ENCODE results near the gene MYO3B. TPM values are rescaled to one million over a fixed set of nuclear protein-coding genes. Genes with fewer than 3 reads are reported as not detected.

Gene MYO3B
- total RNA-seq, 2 experiments from 2014 or later, result 0.04 to 0.05 TPM

DNA sequence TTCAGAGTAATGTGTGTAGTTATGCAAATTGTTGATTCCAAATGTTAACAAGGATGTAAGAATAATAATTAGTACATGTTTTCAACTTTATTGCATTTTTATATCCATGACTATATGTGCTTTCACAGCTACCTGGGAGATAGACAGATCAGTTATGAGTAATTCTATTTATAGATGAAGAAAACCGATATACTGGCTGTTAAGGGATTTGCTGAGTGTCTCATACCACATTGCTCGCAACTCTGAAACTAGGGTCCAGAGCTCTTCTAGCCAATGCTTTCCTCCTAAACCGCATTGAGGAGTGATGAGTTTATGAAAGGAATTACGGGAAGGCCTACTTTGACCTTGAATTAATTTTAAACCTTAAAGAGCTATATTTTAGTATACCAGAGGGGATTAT is 202.3 kb downstream of the MYO3B start:
- CTCF ChIA-PET, result interaction anchor here (1.6 to 2.2 kb wide), 2 partner anchors 10 to 11 kb away, joined by 6 read pairs; no protein-coding TSS in a partner anchor
- no peak for DNase-seq
- Mint-ChIP-seq H3K4me1 (peaks cover 2% of the 10 kb centered on the region), H3K36me3 (ENCODE audit: low read depth) (no peaks in the 10 kb centered on the region), H3K9me3 (no peaks in the 10 kb centered on the region), H3K27ac (no peak overlapping the region), H3K4me3 (no peak overlapping the region), H3K27me3 (peaks cover 21% of the 10 kb centered on the region)
- POLR2A ChIA-PET, result no interaction called here

GRCh38 chr2:170381678-170382077 is 203.7 kb downstream of the MYO3B start:
- H3K4me1 Mint-ChIP-seq, result no peaks in the 10 kb centered on the region
- H3K9me3 Mint-ChIP-seq, result no peaks in the 10 kb centered on the region
- H3K4me3 Mint-ChIP-seq, result no peak overlapping the region
- POLR2A ChIA-PET, result no interaction called here
- DNase-seq, result no peak
- CTCF ChIA-PET, result no interaction called here
- no peak overlapping the region for H3K27ac Mint-ChIP-seq
- H3K36me3 Mint-ChIP-seq (ENCODE audit: low read depth), result no peaks in the 10 kb centered on the region
- peaks cover 26% of the 10 kb centered on the region for H3K27me3 Mint-ChIP-seq

- H3K27ac Mint-ChIP-seq, result no peak overlapping the region
Observed at GRCh38 chr2:170386554-170386953, 208.6 kb downstream of the MYO3B start.

GRCh38 chr2:170391018-170391417 is 213.1 kb downstream of the MYO3B start:
- H3K27ac Mint-ChIP-seq, result no peak overlapping the region
- no peak for DNase-seq
- H3K36me3 Mint-ChIP-seq (ENCODE audit: low read depth), result no peaks in the 10 kb centered on the region
- ChIA-PET POLR2A (no interaction called here), CTCF (interaction anchor here (1.6 to 1.9 kb wide), 2 partner anchors 9 to 11 kb away, joined by 4 to 6 read pairs; no protein-coding TSS in a partner anchor)
- H3K27me3 Mint-ChIP-seq, result peaks cover 28% of the 10 kb centered on the region
- no peaks in the 10 kb centered on the region for H3K9me3 Mint-ChIP-seq
- H3K4me1 Mint-ChIP-seq, result no peaks in the 10 kb centered on the region
- no peak overlapping the region for H3K4me3 Mint-ChIP-seq

More at GRCh38 chr2:170386554-170386953, 208.6 kb downstream of the MYO3B start:
- ChIA-PET POLR2A (no interaction called here), CTCF (no interaction called here)
- no peak for DNase-seq
- Mint-ChIP-seq H3K27me3 (peaks cover 26% of the 10 kb centered on the region), H3K9me3 (no peaks in the 10 kb centered on the region), H3K4me3 (no peak overlapping the region), H3K36me3 (ENCODE audit: low read depth) (no peaks in the 10 kb centered on the region), H3K4me1 (no peaks in the 10 kb centered on the region)

DNA sequence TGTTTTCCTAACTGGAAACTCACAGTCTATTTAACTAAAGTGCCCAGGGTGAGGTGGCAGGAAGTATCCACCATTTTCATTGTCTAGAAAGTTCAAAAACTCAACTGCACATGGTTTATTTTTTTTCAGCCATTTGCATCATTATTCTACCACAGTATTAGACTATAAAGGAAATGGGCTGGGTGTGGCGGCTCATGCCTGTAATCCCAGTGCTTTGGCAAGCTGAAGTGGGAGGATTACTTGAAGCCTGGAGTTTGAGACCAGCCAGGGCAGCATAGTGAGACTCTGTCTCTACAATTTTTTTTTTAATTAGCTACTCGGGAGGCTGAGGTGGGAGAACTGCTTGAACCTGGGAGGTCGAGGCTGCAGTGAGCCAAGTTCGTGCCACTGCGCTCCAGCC is 213.8 kb downstream of the MYO3B start:
- Mint-ChIP-seq H3K9me3 (no peaks in the 10 kb centered on the region), H3K27me3 (peaks cover 28% of the 10 kb centered on the region), H3K4me1 (peaks cover 2% of the 10 kb centered on the region), H3K4me3 (no peak overlapping the region), H3K36me3 (ENCODE audit: low read depth) (no peaks in the 10 kb centered on the region), H3K27ac (no peak overlapping the region)
- DNase-seq, result no peak
- CTCF ChIA-PET, result interaction anchor here (1.6 kb wide), 1 partner anchor 12 kb away, joined by 6 read pairs; no protein-coding TSS in a partner anchor
- POLR2A ChIA-PET, result no interaction called here

- no peak for DNase-seq
- Mint-ChIP-seq H3K27ac (no peak overlapping the region), H3K4me1 (peaks cover 2% of the 10 kb centered on the region), H3K36me3 (ENCODE audit: low read depth) (no peaks in the 10 kb centered on the region), H3K4me3 (no peak overlapping the region), H3K9me3 (no peaks in the 10 kb centered on the region), H3K27me3 (peaks cover 26% of the 10 kb centered on the region)
- CTCF ChIA-PET, result no interaction called here
- POLR2A ChIA-PET, result no interaction called here
Observed at GRCh38 chr2:170393861-170394498, 216.0 kb downstream of the MYO3B start.

DNA sequence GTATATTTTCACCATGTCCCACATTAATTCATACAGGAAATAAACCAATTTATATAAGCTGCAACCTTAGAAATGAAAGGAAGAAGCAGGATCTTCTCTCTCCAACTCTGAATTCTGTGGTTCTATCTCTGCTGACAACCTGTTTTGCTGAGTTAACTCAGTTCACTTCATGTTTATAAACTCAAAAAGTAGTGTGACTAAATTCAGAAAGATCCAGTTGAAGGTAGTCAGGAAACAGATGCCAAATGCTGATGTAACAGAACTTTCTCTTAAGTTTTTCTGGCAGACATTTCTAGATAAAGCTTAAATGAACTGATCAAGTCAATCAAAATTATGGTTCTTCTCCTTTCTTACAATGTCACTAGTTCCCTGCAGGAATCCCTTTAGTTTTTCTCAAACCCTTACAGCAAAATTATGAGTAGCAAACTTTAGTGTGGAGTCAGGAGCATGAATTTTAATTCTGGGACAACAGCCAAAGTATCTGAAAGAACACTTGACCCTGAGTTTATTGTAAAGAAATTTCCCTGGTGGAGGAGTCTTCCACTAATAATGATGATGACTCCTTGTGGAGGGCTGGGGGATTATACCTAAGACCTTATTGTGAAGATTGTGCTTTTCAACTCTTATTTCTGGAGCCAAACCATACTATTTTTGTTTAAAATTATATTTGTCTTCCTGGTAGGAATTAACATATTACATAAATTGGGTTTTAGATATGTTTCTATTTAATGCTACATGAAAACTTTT is 216.9 kb downstream of the MYO3B start:
- H3K4me3 Mint-ChIP-seq, result no peak overlapping the region
- CTCF ChIA-PET, result no interaction called here
- no peak for DNase-seq
- H3K9me3 Mint-ChIP-seq, result no peaks in the 10 kb centered on the region
- peaks cover 26% of the 10 kb centered on the region for H3K27me3 Mint-ChIP-seq
- no peaks in the 10 kb centered on the region for H3K36me3 Mint-ChIP-seq (ENCODE audit: low read depth)
- H3K27ac Mint-ChIP-seq, result no peak overlapping the region
- POLR2A ChIA-PET, result no interaction called here
- peaks cover 2% of the 10 kb centered on the region for H3K4me1 Mint-ChIP-seq

DNA sequence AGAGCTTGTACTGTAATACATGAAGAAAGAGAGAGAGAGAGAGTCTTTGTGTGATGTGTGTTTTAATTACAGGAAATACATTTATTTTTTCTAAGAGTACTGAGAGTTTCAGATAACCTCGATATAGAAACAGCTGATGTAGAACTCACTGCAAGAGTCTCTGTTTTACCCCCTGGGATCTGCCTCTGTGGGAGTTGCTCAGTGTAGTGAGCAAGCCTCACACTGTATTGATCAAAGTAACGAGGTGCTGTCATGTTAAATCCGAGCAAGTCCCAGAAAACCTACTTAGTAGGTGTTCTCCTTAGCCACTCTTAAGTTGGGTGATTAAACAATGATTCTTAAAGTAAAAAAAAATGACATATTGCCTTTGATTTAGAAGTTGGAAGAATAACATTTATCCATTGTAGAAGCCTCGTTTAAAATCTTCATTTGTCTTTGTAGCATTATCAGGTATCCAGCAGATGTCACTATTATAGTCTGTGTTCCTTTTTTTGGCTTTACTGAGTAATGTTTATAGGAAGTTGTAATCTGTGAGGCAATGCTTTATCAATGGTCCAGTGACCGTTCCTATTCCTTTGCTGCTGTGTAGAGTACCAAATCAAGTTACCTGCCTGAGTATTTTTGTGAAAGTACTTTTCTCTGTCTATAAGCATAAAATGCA is 219.0 kb downstream of the MYO3B start:
- Mint-ChIP-seq H3K9me3 (no peaks in the 10 kb centered on the region), H3K27me3 (peaks cover 26% of the 10 kb centered on the region), H3K4me3 (no peak overlapping the region), H3K4me1 (peaks cover 2% of the 10 kb centered on the region), H3K36me3 (ENCODE audit: low read depth) (no peaks in the 10 kb centered on the region), H3K27ac (no peak overlapping the region)
- ChIA-PET CTCF (interaction anchor here (1.0 kb wide), 1 partner anchor 419 kb away, joined by 3 read pairs; no protein-coding TSS in a partner anchor), POLR2A (no interaction called here)
- DNase-seq, result no peak

GRCh38 chr2:170401187-170401586 is 223.2 kb downstream of the MYO3B start:
- no peaks in the 10 kb centered on the region for H3K9me3 Mint-ChIP-seq
- DNase-seq, result no peak
- peaks cover 2% of the 10 kb centered on the region for H3K4me1 Mint-ChIP-seq
- no peak overlapping the region for H3K27ac Mint-ChIP-seq
- H3K36me3 Mint-ChIP-seq (ENCODE audit: low read depth), result no peaks in the 10 kb centered on the region
- no peak overlapping the region for H3K4me3 Mint-ChIP-seq
- ChIA-PET POLR2A (interaction anchor here (0.5 kb wide), 1 partner anchor 425 kb away, joined by 3 read pairs; no protein-coding TSS in a partner anchor), CTCF (interaction anchor here (0.6 kb wide), 1 partner anchor 236 kb away, joined by 3 read pairs; no protein-coding TSS in a partner anchor)
- peaks cover 15% of the 10 kb centered on the region for H3K27me3 Mint-ChIP-seq

DNA sequence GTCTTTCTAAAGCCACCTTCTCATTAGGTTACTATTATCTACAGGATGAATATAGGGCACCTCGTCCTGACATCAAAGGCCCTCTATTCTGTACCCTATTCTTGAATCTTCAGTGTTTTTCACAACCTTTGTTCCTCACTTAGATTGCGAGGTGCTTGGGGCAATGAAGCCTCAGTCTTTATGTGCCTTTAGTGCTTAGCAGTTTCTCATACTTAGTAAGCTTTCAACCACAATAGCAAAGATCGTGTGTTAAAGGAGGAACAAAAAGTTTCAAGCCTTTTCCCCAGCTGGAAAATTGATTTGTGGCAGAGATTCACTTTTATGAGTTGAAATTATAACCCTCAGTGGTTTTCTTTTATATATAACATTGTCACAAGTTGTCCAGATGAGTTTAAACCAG is 226.9 kb downstream of the MYO3B start:
- Mint-ChIP-seq H3K4me1 (peaks cover 6% of the 10 kb centered on the region), H3K27me3 (peaks cover 16% of the 10 kb centered on the region), H3K36me3 (ENCODE audit: low read depth) (no peaks in the 10 kb centered on the region), H3K27ac (no peak overlapping the region), H3K9me3 (no peaks in the 10 kb centered on the region), H3K4me3 (no peak overlapping the region)
- no peak for DNase-seq
- ChIA-PET CTCF (no interaction called here), POLR2A (no interaction called here)

- H3K9me3 Mint-ChIP-seq, result no peaks in the 10 kb centered on the region
- peaks cover 6% of the 10 kb centered on the region for H3K4me1 Mint-ChIP-seq
- H3K27ac Mint-ChIP-seq, result no peak overlapping the region
- H3K4me3 Mint-ChIP-seq, result no peak overlapping the region
- CTCF ChIA-PET, result no interaction called here
- DNase-seq, result no peak
- H3K27me3 Mint-ChIP-seq, result peaks cover 18% of the 10 kb centered on the region
- no peaks in the 10 kb centered on the region for H3K36me3 Mint-ChIP-seq (ENCODE audit: low read depth)
- POLR2A ChIA-PET, result no interaction called here
Observed at GRCh38 chr2:170405326-170405725, 227.4 kb downstream of the MYO3B start.

- Mint-ChIP-seq H3K9me3 (no peaks in the 10 kb centered on the region), H3K27ac (no peak overlapping the region), H3K4me1 (peaks cover 7% of the 10 kb centered on the region), H3K27me3 (peaks cover 19% of the 10 kb centered on the region), H3K36me3 (ENCODE audit: low read depth) (no peaks in the 10 kb centered on the region), H3K4me3 (no peak overlapping the region)
- ChIA-PET CTCF (interaction anchor here (0.6 to 2.4 kb wide), 11 partner anchors 10 to 417 kb away, joined by 3 to 10 read pairs (median 3); partner anchors contain the start of gene GAD1), POLR2A (no interaction called here)
- DNase-seq, result no peak
Observed at GRCh38 chr2:170408461-170409163, 230.7 kb downstream of the MYO3B start.
